ENCODE results near the gene S1PR5. TPM values are rescaled to one million over a fixed set of nuclear protein-coding genes. Genes with fewer than 3 reads are reported as not detected.
A peak's percentile ranks its signal among the peaks of the same experiment; 100 is the strongest.

S1PR5 gene
- total RNA-seq, 1 experiment from 2014 or later: 1.8 TPM

DNA sequence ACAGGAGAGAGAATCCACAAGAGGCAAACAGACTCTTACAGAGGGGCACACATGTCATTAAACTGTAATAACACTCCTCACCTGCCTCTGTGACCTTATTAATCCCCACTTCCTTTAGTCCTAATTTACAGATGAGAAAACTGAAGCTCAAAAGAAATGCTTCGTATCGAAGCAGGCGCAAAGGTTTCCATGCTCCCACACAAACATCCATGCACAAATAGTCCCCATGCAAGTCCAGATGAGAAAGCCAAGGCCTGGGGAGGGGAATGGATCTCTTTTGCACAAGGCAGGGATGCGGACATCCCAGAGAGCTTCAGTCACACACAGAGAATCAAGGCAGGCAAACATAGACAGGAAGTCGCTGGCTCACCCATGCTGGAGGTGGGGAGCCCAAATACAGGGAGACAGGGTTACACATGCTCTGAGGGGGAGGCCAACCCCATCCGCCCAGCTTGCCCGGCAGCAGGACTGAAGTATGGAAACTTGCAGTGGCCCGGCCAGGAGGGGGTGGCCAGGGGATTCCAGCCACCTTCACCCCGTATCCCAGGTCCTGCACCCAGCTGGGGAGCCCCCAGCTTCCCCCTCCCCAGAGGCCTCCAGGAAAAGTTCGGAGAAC, 468 bp downstream of the S1PR5 start:
- DNase-seq (ENCODE audit: low read depth): no peak

DNA sequence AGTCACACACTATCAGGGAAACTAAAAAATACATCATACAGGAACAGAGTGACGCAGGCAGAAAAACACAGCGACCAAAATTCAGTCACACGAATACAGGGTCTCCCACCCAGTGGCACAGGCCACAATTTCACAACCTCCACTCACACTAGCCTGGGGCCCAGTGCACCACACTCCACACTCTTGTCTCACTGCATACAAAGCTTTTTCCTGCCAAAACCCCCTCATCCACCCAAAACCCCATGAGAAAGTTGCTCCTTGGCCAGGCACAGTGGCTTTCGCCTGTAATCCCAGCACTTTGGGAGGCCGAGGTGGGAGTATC, 1.2 kb downstream of the S1PR5 start:
- no peak for DNase-seq (ENCODE audit: low read depth)

DNA sequence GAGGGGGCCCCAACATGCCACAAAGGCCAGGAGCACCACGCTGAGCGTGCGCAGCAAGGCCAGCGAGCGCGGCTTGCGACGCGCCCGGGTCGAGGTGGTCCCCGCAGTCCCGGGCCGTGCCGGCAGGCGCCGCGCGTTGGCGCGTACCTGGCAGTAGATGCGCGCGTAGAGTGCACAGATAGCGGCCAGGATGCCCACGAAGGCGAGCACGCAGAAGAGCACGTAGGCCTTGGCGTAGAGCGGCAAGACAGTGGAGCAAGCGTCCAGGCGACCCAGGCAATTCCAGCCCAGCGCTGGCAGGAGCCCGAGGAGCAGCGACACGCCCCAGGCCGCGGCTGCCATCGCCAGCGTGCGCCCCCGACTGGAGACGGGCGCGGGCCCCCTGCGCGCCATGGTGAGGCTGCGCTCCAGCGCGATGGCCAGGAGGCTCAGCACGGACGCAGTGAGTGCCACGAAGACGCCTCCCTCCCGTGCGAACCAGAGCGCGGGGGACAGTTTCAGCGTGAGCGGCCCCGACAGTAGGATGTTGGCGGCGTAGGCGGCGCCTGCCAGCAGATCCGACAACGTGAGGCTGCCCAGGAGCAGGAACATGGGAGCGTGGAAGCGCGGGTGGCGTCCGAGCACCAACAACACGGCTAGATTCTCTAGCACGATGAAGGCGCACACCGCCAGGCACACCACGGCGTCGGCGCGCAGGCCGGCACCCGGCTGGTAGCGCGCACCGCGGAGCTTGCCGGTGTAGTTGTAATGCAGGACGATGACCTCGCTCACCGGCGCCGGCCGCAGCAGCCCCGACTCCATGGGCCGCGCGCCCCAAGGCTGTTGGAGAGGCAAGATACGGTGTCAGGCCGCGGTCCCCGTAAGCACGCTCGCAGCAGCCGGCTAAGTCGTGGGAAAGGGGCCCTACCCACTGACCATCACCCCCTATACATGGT, 2.8 kb downstream of the S1PR5 start:
- no peak for DNase-seq (ENCODE audit: low read depth)

DNA sequence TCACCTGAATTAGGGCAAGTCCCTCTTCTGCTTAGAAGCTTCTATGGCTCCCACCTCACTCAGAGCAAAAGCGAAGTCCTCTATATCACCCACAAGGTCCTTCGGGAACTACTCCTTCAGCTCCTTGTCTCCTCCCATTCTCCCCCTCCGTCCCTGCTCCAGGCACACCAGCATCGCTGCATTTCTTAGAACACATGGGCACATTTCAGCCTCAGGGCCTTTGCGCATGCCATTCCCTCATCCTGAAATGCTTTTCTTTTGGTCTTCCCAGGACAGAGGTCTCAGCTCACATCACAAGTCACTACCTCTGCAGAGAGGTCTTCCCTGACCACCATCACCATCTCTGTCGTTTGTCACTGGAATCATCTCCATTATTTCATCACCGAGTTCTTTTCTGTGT, 4.0 kb downstream of the S1PR5 start:
- no peak for DNase-seq (ENCODE audit: low read depth)

DNA sequence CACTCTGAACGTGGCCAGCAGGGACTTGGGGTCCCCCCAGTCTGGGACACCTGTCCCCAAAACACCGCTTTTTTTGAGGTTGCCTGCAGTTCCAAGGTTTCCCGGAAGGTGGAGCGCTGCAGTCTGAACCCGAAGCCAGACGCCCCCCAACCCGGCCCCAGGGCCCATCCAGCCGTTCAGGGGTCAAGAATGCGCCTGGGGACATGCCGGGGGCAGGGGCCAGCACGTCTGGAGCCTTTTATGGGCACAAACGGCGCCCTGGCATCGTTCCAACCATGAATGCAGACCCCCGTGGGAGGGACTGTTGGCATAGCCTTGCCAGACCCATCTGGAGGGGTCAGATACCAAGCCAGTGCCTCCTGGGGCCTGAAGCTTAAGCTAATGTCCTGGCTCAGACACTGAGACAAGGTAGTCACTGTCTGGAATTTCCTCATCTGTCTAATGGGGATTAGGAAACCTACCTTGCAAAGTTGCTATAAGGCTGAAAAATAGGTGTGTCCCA, 6.9 kb downstream of the S1PR5 start:
- DNase-seq (ENCODE audit: low read depth): no peak

DNA sequence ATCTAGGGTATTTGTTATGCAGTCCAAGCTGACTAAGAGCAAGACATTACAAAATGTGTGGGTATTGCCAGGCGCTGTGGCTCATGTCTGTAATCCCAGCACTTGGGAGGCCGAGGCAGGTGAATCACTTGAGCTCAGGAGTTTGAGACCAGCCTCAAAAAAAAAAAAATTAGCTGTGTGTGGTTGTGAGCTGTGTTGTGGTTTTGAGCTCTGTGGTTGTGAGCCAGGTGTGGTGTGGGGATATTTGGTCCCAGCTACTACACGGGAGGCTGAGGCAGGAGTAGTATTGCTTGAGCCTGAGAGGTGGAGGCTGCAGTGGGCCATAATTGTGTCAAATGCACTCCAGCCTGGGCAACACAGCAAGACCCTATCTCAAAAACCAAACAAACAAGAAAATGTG, 8.5 kb downstream of the S1PR5 start:
- DNase-seq (ENCODE audit: low read depth): peak; percentile 50

DNA sequence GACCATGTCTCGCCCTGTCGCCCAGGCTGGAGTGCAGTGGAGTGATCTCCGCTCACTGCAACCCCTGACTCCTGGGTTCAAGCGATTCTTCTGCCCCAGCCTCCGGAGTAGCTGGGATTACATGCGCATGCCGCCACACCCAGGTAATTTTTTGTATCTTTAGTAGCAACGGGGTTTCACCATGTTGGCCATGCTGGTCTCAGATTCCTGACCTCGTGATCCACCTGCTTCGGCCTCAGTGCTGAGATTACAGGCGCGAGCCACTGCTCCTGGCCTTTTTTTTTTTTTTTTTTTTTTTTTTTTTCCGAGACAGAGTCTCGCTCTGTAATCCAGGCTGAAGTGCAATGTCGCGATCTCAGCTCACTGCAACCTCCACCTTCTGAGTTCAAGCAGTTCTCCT, 9.2 kb downstream of the S1PR5 start:
- DNase-seq (ENCODE audit: low read depth): no peak

DNA sequence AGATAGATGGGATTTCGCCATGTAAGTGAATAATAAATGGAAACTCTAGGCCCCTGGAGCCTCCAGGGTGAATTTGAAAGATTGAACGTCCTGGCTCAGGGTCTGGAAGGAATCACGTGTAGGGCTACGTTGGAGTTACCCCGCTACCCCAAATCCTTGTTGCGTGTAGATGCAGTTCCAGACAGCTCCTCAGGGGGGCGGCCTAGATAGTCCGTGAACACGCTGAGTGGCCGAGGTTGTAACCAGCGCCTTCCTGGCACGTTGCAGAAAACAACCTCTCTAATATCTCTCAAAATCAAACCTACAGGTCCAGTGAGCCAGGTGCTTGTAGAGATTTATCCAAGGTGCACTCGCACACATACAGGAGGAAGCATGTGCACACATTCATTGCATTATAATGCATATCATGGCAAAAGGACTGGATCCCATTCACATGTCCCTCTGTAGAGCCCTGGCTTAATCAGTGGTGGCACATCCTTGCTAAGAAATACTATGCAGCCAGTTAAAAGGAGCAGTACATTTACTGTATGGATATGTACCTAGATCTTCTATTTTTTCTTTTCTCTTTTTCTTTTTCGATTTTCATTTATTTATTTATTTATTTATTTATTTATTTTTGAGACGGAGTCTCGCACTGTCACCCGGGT, 11.5 kb downstream of the S1PR5 start:
- DNase-seq (ENCODE audit: low read depth): peak; percentile 30

DNA sequence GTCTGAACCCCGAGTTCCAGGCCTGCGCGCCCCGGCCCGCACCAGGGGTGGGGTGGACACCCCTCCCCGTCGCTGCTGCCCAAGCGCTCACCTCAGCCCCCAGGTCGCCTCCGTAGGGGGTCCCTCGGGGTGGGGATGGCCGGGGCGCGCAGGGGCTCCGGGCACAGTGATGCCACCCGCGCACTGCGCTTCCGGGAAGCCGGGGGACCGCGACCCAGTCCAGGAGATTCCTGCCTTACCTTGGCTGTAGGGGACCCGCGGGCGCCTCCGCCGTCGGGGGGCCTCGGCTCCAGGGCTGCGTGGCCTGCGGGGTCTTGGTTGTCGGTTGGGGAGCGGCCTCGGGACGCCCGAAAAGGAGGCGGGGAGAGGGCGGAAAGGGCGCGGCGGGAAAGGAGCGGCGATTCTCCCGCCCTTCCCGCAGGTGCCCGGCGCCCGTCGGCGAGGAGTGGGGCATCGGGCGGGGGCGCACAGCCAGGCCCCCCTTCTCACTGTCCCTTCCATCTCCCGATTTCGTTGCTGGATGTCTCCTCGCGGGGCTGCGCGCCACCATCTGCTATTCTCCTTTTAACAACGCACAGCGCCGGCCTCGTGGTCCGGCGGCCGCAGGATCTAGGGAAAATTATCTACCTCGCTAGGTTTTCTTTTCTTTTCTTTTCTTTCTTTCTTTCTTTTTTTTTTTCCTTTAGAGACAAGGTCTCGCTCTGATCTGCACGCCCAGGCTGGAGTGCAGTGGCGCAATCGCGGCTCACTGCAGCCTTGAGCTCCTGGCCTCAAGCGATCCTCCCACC, 14.1 kb downstream of the S1PR5 start, which contains the start of gene KEAP1:
TSS of gene KEAP1 (minus strand) at position 355 of the 788 bp plus-strand sequence. CDS start 3,323 bp downstream, outside the sequence.
- peak; percentile 21 for DNase-seq (ENCODE audit: low read depth)

DNA sequence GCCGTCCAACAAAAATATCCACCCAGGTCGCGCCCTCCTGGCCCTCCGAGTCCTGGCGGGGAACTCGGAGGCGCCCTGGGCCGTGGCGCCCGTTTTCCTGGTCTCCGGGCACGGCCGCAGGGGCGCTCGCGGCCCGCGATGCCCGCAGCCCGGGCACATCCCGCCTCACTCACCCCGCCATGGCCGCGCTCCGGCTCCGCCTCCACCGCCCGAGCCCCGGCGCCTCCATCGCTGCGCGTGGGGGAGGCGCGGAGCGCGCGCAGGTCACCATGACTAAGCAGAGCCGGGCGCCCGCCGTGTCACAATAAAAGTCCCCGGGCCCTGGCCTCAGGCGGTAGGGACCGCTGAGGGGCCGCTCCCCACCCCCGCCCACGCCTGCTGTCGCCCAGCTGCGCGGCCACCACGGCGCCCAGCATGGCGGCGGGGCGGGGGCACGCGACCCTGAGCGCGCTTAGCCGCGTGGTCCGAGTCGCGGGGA, 14.7 kb downstream of the S1PR5 start:
- DNase-seq (ENCODE audit: low read depth): peak; percentile 89

DNA sequence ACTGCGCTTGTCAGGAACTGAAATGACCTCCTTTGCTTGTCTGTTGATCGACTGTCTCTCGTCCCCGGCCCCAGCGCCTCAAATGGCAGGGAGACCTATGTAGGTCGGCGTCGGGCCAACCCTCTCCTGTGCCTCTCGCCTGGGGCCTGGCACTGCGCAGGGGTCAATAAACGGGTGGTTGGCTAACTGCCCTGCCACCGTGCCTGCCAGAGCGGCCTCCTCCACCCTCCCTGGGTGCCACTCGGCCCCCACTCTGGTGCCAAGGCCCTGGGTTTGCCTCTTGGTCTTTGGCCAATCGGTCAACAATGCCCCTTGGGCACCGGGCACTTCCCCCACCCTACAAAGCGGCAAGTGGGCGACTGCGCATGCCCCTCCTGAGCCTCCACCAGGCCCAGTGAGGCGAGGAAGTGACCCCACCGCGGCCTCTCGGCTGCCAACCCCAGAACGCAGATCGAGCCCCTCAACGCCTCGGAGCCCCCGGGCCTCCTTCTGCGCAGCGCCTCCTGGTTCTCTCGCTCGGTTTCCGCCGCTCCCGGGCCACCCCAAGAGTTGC, 15.2 kb downstream of the S1PR5 start:
- peak; percentile 52 for DNase-seq (ENCODE audit: low read depth)

DNA sequence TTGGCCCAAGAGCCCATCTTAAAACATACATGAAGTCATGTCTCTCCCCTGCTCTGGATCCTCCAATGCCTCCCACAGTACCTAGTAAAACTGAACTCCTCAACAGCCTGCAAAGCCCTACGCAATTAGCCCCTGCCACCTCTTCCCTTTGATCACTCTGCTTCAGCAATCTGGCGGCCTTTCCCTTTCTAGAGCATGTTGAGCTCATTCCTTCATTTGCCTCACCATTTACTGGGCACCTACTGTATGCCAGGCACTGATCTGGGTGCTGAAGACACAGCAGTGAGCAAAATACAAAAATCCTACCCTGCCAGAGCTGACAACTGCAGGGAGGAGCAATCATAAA, 17.0 kb downstream of the S1PR5 start:
- DNase-seq (ENCODE audit: low read depth): no peak

DNA sequence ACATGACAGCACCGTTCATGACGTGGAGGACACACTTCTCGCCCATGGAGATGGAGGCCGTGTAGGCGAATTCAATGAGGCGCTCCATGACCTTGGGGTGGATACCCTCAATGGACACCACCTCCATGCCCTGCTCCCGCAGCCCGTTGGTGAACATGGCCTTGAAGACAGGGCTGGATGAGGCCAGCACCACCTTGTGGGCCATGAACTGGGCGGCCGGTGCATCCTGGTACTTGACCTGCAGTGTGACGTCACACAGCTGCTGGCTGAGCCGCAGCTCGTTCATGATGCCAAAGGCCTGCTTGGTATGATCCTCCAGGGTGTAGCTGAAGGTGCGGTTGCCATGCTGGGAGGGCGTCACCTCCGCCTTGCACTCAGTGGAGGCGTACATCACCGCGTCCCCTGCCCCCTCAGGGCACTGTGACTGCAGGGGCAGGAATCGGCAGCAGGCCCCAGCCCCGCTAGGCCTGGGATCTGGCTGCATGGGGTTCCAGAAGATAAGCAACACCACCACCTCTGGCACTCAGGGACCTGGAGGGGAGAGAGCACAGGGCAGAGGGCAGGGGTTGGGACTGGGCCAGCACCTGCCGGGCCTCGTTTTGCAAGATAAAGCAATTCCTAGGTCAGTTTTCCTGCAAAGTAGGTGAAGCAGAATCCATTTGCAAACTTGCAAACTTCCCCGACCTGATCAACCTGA, 17.5 kb downstream of the S1PR5 start:
- DNase-seq (ENCODE audit: low read depth): no peak

DNA sequence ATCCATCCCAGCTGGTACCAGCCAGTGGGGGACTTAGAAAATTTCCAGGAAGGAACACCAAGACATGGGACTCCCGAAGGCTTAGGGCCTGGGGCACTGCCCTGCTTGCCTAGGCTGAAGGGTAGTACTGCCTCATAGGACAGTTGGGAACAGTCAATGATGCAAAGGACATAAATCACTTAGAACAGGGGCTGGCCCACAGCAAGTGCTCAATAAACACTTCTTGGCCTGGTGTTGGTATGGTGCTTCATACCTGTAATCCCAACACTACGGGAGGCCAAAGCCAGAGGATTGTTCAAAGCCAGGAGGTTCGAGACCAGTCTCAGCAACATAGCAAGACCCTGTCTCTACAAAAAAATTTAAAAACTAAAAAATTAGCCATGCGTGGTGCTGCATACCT, 19.9 kb downstream of the S1PR5 start:
- DNase-seq (ENCODE audit: low read depth): no peak

DNA sequence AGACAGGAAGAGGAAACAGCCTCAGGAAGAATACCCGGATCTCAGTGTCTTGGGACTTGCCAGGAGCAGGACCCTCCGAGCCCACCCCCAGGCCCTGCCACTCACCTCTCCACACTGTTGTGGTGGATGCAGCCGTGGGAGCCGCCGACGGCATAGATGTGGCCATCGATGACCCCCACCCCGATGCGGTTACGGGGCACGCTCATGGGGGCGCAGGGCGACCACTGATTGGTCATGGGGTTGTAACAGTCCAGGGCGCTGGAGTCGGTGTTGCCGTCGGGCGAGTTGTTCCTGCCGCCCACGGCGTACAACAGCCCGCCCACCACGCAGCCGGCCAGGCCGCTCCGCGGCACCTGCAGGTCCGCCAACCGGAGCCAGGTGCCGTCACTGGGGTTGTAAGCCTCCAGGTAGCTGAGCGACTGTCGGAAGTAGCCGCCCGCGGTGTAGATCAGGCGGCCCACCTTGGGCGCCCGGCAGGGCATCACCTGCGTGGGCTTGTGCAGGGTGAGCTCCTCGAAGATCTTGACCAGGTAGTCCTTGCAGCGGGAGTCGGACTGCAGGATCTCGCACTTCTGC, 25.7 kb downstream of the S1PR5 start:
- no peak for DNase-seq (ENCODE audit: low read depth)

DNA sequence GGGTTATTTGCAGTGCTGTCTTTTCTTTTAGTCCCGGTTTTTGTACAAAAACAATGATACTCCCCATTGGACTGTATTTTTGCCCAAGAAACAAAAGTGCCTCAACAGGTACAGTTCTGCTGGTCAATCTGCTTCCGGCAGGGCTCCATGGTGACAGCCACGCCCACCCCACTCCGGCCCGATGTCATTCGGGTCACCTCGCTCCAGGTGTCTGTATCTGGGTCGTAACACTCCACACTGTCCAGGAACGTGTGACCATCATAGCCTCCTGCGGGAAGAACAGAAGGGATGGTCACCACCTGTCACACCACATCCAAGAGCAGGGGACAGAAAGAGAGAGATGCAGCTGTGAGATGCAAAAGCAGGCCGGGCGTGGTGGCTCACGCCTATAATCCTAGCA, 30.7 kb downstream of the S1PR5 start:
- DNase-seq (ENCODE audit: low read depth): no peak

DNA sequence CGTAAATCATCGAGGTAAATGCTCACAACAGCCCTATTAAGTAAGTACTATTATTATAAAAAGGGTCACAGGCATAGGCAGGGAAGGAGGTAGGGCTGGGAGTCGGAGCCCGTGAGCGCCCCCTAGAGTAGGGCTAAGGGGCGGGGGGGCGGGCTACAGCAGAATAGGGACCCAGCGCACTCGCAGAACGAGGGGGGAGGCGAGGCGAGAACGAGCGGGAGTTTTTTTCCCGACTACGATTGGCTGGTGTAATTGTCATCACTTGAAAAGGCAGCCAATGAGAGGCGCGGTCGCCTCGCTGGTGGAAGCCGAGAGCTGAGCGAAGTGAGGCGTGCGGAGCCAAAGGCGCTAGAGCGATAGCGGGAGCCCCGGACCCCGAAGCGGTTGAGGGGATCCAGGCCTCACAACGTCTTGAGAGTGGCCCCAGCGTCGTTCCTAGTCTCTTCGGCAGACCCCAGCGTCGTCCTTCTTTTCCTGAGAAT, 38.3 kb downstream of the S1PR5 start:
- DNase-seq (ENCODE audit: low read depth): peak; percentile 51

DNA sequence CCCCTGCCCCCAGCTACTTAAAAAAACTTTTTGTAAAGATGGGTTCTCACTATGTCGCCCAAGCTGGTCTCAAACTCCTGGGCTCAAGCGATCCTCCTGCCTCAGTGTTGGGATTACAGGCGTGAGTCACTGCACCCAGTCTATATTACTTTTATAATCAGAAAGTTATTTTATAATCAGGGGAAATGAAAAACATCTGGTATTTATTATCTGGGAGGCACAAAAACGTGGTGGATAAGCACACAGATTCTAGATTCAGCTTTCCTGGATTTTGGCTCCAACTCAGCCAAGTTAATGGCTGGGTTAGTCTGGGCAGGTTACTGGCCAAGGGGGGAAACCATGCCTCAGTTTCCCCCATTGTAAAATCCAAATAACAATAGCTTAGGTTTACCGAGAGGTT, 38.8 kb downstream of the S1PR5 start:
- DNase-seq (ENCODE audit: low read depth): no peak

DNA sequence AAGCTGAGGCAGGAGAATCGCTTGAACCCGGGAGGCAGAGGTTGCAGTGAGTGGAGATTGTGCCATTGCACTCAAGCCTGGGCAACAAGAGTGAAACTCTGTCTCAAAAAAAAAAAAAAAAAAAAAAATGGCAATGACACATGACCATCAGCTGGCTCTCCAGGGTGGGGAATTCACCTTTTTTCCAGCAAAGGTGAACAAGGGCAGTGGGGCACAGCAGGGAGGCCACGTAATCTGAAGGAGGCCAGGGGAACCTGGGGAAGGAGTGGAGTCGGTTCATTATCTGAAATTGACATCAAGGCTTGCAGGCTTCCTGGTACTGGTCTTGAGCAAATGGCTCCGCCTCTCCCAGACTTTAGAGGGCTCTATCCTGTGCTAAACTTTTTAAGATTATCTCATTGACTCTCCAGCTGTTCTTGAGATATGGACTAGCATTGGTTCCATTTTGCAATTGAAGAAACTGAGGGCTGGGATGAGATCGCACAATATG, 42.2 kb downstream of the S1PR5 start:
- no peak for DNase-seq (ENCODE audit: low read depth)

DNA sequence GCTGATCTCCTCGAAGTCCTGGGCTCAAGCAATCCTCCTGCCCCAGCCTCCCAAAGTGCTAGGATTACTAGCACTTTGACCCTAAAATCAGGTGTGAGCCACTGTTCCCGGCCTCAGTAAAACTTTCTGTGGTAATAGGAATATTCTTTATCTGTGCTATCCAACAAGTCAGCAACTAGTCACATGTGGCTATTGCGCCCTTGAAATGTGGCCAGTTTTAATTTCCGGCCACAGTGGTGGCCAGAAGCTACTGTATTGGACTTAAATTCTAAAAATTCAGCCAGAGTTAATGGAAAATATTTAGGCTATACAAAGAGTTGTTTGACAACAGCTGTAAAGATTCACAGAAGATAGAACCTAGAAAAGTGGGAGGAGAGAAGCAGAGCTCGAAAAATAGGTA, 44.1 kb downstream of the S1PR5 start:
- no peak for DNase-seq (ENCODE audit: low read depth)

Measured in HT1080 (cell line).